SU-DHL-6 (cell line): ENCODE results near the gene NACC2.

ENCODE experiments used
- H2AFZ ChIP-seq: fragments of 200-600 bp; sonication (generic); 2 replicates; pipeline ENCODE4 v1.6.1; 2014; ENCODE audit warnings: low read depth, mild to moderate bottlenecking, moderate library complexity, mixed read lengths, antibody characterized with exemption, low read length; ENCODE audit not compliant: severe bottlenecking
- H3F3A ChIP-seq: fragments of 200-600 bp; shearing (Covaris generic); 2 replicates; pipeline ENCODE4 v1.6.0; 2016; ENCODE audit warnings: antibody characterized with exemption, mild to moderate bottlenecking; ENCODE audit not compliant: insufficient read depth
- H3K27ac ChIP-seq: fragments of 200-600 bp; sonication (generic); 2 replicates; pipeline ENCODE4 v1.5.1; 2016; ENCODE audit warnings: low read depth, mild to moderate bottlenecking, low read length, moderate library complexity, mixed read lengths
- H3K27me3 ChIP-seq: fragments of 200-600 bp; sonication (generic), shearing (Covaris generic); 2 replicates; pipeline ENCODE4 v1.6.0; 2014; ENCODE audit warnings: mild to moderate bottlenecking, low read length
- H3K36me3 ChIP-seq: fragments of 200-600 bp; sonication (generic); 2 replicates; pipeline ENCODE4 v1.6.1; 2014; ENCODE audit warnings: mild to moderate bottlenecking, low read length, mixed read lengths
- H3K4me2 ChIP-seq: fragments of 300-600, 200-600 bp; shearing (Covaris generic), sonication (generic); 2 replicates; pipeline ENCODE4 v1.6.0; 2014; ENCODE audit warnings: low read length, low read depth, mild to moderate bottlenecking; ENCODE audit not compliant: poor library complexity, severe bottlenecking
- H3K4me3 ChIP-seq: fragments of 200-600 bp; sonication (generic); 2 replicates; pipeline ENCODE4 v1.5.1; 2014; ENCODE audit warnings: antibody characterized with exemption, low read length, mild to moderate bottlenecking, mixed read lengths; ENCODE audit not compliant: insufficient read depth, poor library complexity, severe bottlenecking
- H3K79me2 ChIP-seq: fragments of 200-600 bp; sonication (generic); 2 replicates; pipeline ENCODE4 v1.6.1; 2014; ENCODE audit warnings: mild to moderate bottlenecking, low read length, moderate library complexity; ENCODE audit not compliant: insufficient read depth
- H3K9ac ChIP-seq: fragments of 200-600 bp; sonication (generic); 2 replicates; pipeline ENCODE4 v1.7.0; 2014; ENCODE audit warnings: mild to moderate bottlenecking, low read length
- H3K9me2 ChIP-seq: fragments of 200-600 bp; sonication (generic); replicated peaks from 2 replicates; pipeline ENCODE4 v1.6.1; 2014; ENCODE audit warnings: low read length; ENCODE audit not compliant: insufficient read depth
- H3K9me3 ChIP-seq: fragments of 200-600 bp; sonication (generic); 2 replicates; pipeline ENCODE4 v1.6.1; 2014; ENCODE audit warnings: low read length, mixed read lengths; ENCODE audit not compliant: insufficient read depth
- H4K20me1 ChIP-seq: fragments of 200-600 bp; sonication (generic); 2 replicates; pipeline ENCODE4 v1.6.1; 2014; ENCODE audit warnings: low read depth, mild to moderate bottlenecking, antibody characterized with exemption, low read length, moderate library complexity, mixed read lengths
- EZH2phosphoT487 ChIP-seq: fragments of 200-600 bp; sonication (generic), shearing (Covaris generic); conservative IDR thresholded peaks from 2 replicates; pipeline ENCODE4 v1.6.1; 2018; ENCODE audit warnings: mild to moderate bottlenecking, antibody characterized with exemption, low read length, moderate library complexity, mixed read lengths
- TF ChIP-seq, protein P1 (sequence below): fragments of 200-600 bp; sonication (generic); IDR thresholded peaks from one replicate; pipeline ENCODE4 v1.5.1; 2017; ENCODE audit warnings: antibody characterized with exemption, mild to moderate bottlenecking, low read length, moderate library complexity; ENCODE audit not compliant: insufficient read depth, poor library complexity, severe bottlenecking

NACC2 gene

DNA sequence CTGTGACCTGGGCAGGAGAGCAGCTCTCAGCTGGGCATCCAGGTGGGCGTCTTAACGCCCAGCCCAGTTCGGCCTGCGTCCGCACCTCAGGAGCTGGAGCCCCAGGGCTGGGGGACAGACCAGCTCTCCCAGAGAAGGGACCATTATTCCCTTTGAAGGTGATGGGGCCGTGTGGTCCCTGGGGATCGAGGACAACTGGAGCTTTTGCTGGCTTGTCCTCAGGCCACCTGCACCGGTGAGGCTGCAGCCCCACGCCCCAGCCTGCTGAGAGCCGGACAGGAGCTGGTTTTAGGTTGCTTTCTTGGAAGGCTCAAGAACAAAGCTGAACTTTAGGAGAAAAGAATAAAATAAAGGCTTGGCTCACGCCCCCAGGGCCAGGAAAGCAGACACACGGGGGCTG is 40.9 kb downstream of the NACC2 start:
- Histone ChIP-seq H3K36me3 (no peaks in the 10 kb centered on the region), H3K27me3 (no peaks in the 10 kb centered on the region), H4K20me1 (no peaks in the 10 kb centered on the region), H3K27ac (no peak overlapping the region), H3K4me2 (no peak overlapping the region), H3K79me2 (no peaks in the 10 kb centered on the region), H3K9ac (no peak overlapping the region), H2AFZ (no peak overlapping the region), H3K4me3 (no peak overlapping the region), H3K9me3 (no peaks in the 10 kb centered on the region), H3K9me2 (no peaks in the 10 kb centered on the region), H3F3A (no peaks in the 10 kb centered on the region)
- TF ChIP-seq EZH2phosphoT487 = no peak
- TF ChIP-seq, protein P1, sequence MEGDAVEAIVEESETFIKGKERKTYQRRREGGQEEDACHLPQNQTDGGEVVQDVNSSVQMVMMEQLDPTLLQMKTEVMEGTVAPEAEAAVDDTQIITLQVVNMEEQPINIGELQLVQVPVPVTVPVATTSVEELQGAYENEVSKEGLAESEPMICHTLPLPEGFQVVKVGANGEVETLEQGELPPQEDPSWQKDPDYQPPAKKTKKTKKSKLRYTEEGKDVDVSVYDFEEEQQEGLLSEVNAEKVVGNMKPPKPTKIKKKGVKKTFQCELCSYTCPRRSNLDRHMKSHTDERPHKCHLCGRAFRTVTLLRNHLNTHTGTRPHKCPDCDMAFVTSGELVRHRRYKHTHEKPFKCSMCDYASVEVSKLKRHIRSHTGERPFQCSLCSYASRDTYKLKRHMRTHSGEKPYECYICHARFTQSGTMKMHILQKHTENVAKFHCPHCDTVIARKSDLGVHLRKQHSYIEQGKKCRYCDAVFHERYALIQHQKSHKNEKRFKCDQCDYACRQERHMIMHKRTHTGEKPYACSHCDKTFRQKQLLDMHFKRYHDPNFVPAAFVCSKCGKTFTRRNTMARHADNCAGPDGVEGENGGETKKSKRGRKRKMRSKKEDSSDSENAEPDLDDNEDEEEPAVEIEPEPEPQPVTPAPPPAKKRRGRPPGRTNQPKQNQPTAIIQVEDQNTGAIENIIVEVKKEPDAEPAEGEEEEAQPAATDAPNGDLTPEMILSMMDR = no peak

DNA sequence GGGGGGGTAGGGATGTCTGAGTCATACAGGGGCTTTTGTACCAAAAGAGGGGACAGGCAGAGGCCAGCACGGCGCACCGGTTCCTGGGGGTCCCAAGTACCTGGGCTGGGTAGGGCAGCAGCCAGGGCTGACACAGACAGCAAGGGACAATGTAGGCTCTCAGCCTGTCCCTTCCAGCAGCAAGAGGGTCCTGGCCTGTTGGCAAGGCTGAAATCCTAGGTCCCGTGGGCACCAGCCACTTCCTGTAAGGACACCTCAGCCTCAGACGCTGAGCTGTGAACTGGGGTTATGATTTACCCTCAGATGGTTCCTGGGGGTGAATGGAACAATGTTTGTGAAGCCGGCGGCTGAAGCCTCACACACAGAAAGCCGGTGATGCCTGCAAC is 41.3 kb downstream of the NACC2 start:
- TF ChIP-seq, protein P1 = no peak
- no peak for TF ChIP-seq EZH2phosphoT487
- Histone ChIP-seq H2AFZ (no peak overlapping the region), H3K9me2 (no peaks in the 10 kb centered on the region), H3K27ac (no peak overlapping the region), H3K36me3 (no peaks in the 10 kb centered on the region), H3K4me2 (no peak overlapping the region), H3K79me2 (no peaks in the 10 kb centered on the region), H3K9ac (no peak overlapping the region), H3K27me3 (no peaks in the 10 kb centered on the region), H3F3A (no peaks in the 10 kb centered on the region), H3K4me3 (no peak overlapping the region), H4K20me1 (no peaks in the 10 kb centered on the region), H3K9me3 (no peaks in the 10 kb centered on the region)

DNA sequence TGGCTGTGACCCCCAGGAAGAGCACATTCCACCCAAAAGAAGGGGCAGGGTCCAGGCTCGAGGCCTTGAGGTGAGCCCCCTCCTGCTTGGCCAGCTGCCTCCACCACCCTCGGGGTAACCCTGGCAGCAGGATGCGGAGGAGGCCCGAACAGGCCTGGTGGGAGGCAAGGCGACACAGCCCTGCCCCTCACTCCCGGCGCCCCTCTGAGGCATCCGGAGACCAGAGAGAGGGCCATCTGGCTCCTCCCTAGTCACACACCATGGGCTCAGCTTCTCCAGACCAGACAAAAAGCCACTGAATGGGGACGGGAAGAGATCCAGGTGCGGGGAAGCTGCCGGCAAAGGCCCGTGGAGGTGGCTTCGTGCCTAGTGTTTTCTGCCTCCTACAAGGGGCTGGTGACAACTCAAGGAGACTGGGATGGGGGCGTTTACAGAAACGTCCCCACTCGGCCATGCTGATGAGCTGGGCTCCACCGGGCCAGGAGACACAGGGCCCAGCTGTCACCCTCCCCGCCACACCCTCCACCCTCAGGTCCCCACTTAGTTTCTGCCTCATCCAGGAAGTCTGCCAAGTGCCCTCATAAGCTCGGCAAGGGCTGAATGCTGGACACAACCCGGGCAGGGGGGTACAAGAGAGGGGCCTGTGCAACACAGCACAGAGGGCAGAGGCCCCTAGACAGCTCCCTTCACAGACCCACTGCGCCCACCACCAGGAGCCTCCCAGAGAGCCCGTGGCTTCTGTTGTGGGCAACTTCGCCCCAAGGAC is 41.9 kb downstream of the NACC2 start:
- Histone ChIP-seq H2AFZ (no peak overlapping the region), H3K4me2 (no peak overlapping the region), H3K79me2 (no peaks in the 10 kb centered on the region), H3K9ac (no peak overlapping the region), H4K20me1 (no peaks in the 10 kb centered on the region), H3F3A (no peaks in the 10 kb centered on the region), H3K9me2 (no peaks in the 10 kb centered on the region), H3K9me3 (no peaks in the 10 kb centered on the region), H3K27me3 (no peaks in the 10 kb centered on the region), H3K4me3 (no peak overlapping the region), H3K36me3 (no peaks in the 10 kb centered on the region), H3K27ac (no peak overlapping the region)
- no peak for TF ChIP-seq EZH2phosphoT487
- TF ChIP-seq, protein P1 = no peak
